IPS-NIHi7 (cell line): ENCODE data around the gene LIPI.
A peak's percentile ranks its signal among the peaks of the same experiment; 100 is the strongest.
"Not testable (repeated sequence)": the region's sequence is repeated elsewhere in the genome, so short reads cannot be mapped to it uniquely, and the experiment has no call there.

Source experiments
- DNase-seq: peaks from one replicate; pipeline ENCODE4 v3.0.0; 2012; ENCODE audit warnings: mixed read lengths; ENCODE audit errors: extremely low spot score

LIPI gene

GRCh38 chr21:14210738-14211137 is at the start of gene LIPI:
Gene LIPI (minus strand): TSS chr21:14210955. CDS start chr21:14210845, 110 bp downstream.
- DNase-seq: no peak

- no peak for DNase-seq
These were observed 49.5 kb upstream of the LIPI start for GRCh38 chr21:14260174-14260764.

GRCh38 chr21:14259747-14260146 is 49.0 kb upstream of the LIPI start:
- peak; percentile 56 for DNase-seq

GRCh38 chr21:14251336-14251735 is 40.6 kb upstream of the LIPI start:
- no peak for DNase-seq

- DNase-seq: no peak
These were observed 35.0 kb upstream of the LIPI start for GRCh38 chr21:14245711-14246110.

- DNase-seq: no peak
These were observed 34.2 kb upstream of the LIPI start for GRCh38 chr21:14244911-14245310.

GRCh38 chr21:14243874-14244273 is 33.1 kb upstream of the LIPI start:
- DNase-seq: peak; percentile 10

- no peak for DNase-seq
These were observed 32.7 kb upstream of the LIPI start for GRCh38 chr21:14243461-14243860.

- DNase-seq: no peak
These were observed 30.5 kb upstream of the LIPI start for GRCh38 chr21:14241297-14241696.

GRCh38 chr21:14239281-14239680 is 28.5 kb upstream of the LIPI start:
- no peak for DNase-seq

- DNase-seq: no peak
These were observed 25.4 kb upstream of the LIPI start for GRCh38 chr21:14236180-14236579.

GRCh38 chr21:14235101-14235500 is 24.3 kb upstream of the LIPI start:
- DNase-seq: no peak

- no peak for DNase-seq
These were observed 18.6 kb upstream of the LIPI start for GRCh38 chr21:14229399-14229798.

- no peak for DNase-seq
These were observed 12.6 kb upstream of the LIPI start for GRCh38 chr21:14223365-14223764.

GRCh38 chr21:14215971-14216641 is 5.4 kb upstream of the LIPI start, which contains the start of gene RBM11:
Gene RBM11 (plus strand): TSS chr21:14216157. CDS start chr21:14216187, 30 bp downstream.
- peak; percentile 92 for DNase-seq

GRCh38 chr21:14213164-14213563 is 2.4 kb upstream of the LIPI start:
- no peak for DNase-seq

- DNase-seq: no peak
These were observed 4.5 kb downstream of the LIPI start for GRCh38 chr21:14206222-14206621.

GRCh38 chr21:14166463-14167223 is 44.1 kb downstream of the LIPI start:
- not testable (repeated sequence) for DNase-seq

- no peak for DNase-seq
These were observed 66.8 kb downstream of the LIPI start for GRCh38 chr21:14143999-14144398.

GRCh38 chr21:14124266-14124665 is 86.5 kb downstream of the LIPI start:
- no peak for DNase-seq

- DNase-seq: no peak
These were observed 89.0 kb downstream of the LIPI start for GRCh38 chr21:14121719-14122118.

- peak; percentile 61 for DNase-seq
These were observed 90.5 kb downstream of the LIPI start for GRCh38 chr21:14120091-14120734.
